ENCODE data around the gene BCO2.

- TF ChIP-seq, protein P1, sequence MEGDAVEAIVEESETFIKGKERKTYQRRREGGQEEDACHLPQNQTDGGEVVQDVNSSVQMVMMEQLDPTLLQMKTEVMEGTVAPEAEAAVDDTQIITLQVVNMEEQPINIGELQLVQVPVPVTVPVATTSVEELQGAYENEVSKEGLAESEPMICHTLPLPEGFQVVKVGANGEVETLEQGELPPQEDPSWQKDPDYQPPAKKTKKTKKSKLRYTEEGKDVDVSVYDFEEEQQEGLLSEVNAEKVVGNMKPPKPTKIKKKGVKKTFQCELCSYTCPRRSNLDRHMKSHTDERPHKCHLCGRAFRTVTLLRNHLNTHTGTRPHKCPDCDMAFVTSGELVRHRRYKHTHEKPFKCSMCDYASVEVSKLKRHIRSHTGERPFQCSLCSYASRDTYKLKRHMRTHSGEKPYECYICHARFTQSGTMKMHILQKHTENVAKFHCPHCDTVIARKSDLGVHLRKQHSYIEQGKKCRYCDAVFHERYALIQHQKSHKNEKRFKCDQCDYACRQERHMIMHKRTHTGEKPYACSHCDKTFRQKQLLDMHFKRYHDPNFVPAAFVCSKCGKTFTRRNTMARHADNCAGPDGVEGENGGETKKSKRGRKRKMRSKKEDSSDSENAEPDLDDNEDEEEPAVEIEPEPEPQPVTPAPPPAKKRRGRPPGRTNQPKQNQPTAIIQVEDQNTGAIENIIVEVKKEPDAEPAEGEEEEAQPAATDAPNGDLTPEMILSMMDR (IDR thresholded peaks at IDR 0.05) = no peak
- no peak for TF ChIP-seq EZH2 (IDR thresholded peaks at IDR 0.05)
Observed at GRCh38 chr11:112172362-112172994, 2.8 kb upstream of the BCO2 start.
